T-cell (primary cell): ENCODE measurements around the gene TEX14. TPM values are rescaled to one million over a fixed set of nuclear protein-coding genes. Genes with fewer than 3 reads are reported as not detected.

Experiments used
- ATAC-seq, 4 experiments: fragments of 200-7000 bp in 3 of 4; fragments of 150-1000 bp in 1 of 4; cut with Tn5 transposase; replicated peaks in 1 of 4; 1 replicate in 3 of 4; 2 replicates in 1 of 4; pipeline ENCODE4 v1.10.0; 2021; ENCODE audit warnings: moderate library complexity in 3 of 4, mild to moderate bottlenecking in 2 of 4, moderate number of reproducible peaks in 1 of 4
- CTCF ChIA-PET, 2 donors: fragments of 300-600 bp; sonication (Branson Sonifier 250); formaldehyde crosslinking; loops; one replicate each; lab custom pipeline; 2022; ENCODE audit warnings: antibody characterized with exemption in 2 of 2; lab: Charles Lee
- POLR2A ChIA-PET, 2 donors: fragments of 300-600 bp; sonication (Branson Sonifier 250); formaldehyde crosslinking; loops; one replicate each; lab custom pipeline; 2022; ENCODE audit warnings: antibody characterized with exemption in 2 of 2; lab: Charles Lee
- DNase-seq, 35 experiments: peaks; one replicate each; pipeline versions ENCODE4 v3.0.0 to v3.0.0-alpha.2; 2013 to 2023
- H3K27ac ChIP-seq: one replicate; pipeline ENCODE4 v1.5.1; 2013; ENCODE audit warnings: low read length
- H3K27me3 ChIP-seq, 2 experiments: replicated peaks in 1 of 2; 1 replicate in 1 of 2; 2 replicates in 1 of 2; pipeline versions ENCODE4 v1.6.1 to v1.7.0; 2013; ENCODE audit warnings: low read length in 1 of 2, mixed read lengths in 1 of 2; ENCODE audit not compliant: control insufficient read depth in 2 of 2, insufficient read depth in 2 of 2; ENCODE audit errors: extremely low read depth in 1 of 2
- H3K36me3 ChIP-seq, 2 donors: 1 replicate in 1 of 2; 2 replicates in 1 of 2; pipeline versions ENCODE4 v1.6.1 to v1.7.0; 2013; ENCODE audit warnings: low read length in 1 of 2; ENCODE audit not compliant: control insufficient read depth in 2 of 2, insufficient read depth in 1 of 2; ENCODE audit errors: extremely low read depth in 1 of 2
- H3K4me1 ChIP-seq, 2 experiments: 1 replicate in 1 of 2; 2 replicates in 1 of 2; pipeline versions ENCODE4 v1.6.1 to v1.7.0; 2013; ENCODE audit warnings: low read length in 2 of 2, mixed read lengths in 1 of 2; ENCODE audit not compliant: insufficient read depth in 2 of 2, control insufficient read depth in 1 of 2; ENCODE audit errors: extremely low read depth in 1 of 2
- H3K4me3 ChIP-seq, 2 donors: 1 replicate in 1 of 2; 2 replicates in 1 of 2; pipeline versions ENCODE4 v1.5.1 to v1.7.0; 2013; ENCODE audit warnings: mild to moderate bottlenecking in 2 of 2, low read length in 1 of 2, moderate library complexity in 1 of 2; ENCODE audit not compliant: control insufficient read depth in 1 of 2; ENCODE audit errors: extremely low read depth in 1 of 2
- H3K9me3 ChIP-seq: 2 replicates; pipeline ENCODE4 v1.7.0; 2013
- H3K27ac Mint-ChIP-seq, 2 donors: one replicate each; pipeline ENCODE4 v1.8.0; 2020 to 2021; ENCODE audit warnings: mild to moderate bottlenecking in 2 of 2, mixed read lengths in 2 of 2
- H3K27me3 Mint-ChIP-seq, 2 donors: one replicate each; pipeline ENCODE4 v1.8.0; 2021 to 2022; ENCODE audit warnings: mixed read lengths in 2 of 2
- H3K36me3 Mint-ChIP-seq: one replicate; pipeline ENCODE4 v1.8.0; 2021; ENCODE audit warnings: mixed read lengths
- H3K4me1 Mint-ChIP-seq, 3 donors: one replicate each; pipeline ENCODE4 v1.8.0; 2020 to 2022; ENCODE audit warnings: mixed read lengths in 3 of 3, mild to moderate bottlenecking in 1 of 3
- H3K4me3 Mint-ChIP-seq, 3 donors: one replicate each; pipeline ENCODE4 v1.8.0; 2020 to 2022; ENCODE audit warnings: mild to moderate bottlenecking in 3 of 3, mixed read lengths in 3 of 3, moderate library complexity in 3 of 3
- H3K9me3 Mint-ChIP-seq, 3 donors: one replicate each; pipeline ENCODE4 v1.8.0; 2020 to 2022; ENCODE audit warnings: mixed read lengths in 3 of 3
- WGBS: methylation state at CpG from one replicate; pipeline ENCODE4 v1.1.5; 2013; ENCODE audit warnings: missing lambda C conversion rate; ENCODE audit not compliant: insufficient coverage; 5-methylcytosine and 5-hydroxymethylcytosine counted together
- total RNA-seq, 35 experiments: library from RNA in 6 of 35; stranded (reverse) in 6 of 35; fragments of 120-200 nt in 1 of 35; gene quantifications; one replicate each; pipeline versions ENCODE4 v1.2.1 to v1.2.4 and lab custom pipeline; 2013 to 2026

Gene TEX14
- total RNA-seq, 5 donors from 2014 or later (not counting 1 experiment from before 2014, with no cell fraction given), result 0.59 to 1.2 (median 0.73) TPM

- no peak overlapping the region for H3K27ac ChIP-seq
- peaks cover 0 to 2% (median 2%) of the 10 kb centered on the region in 3 donors for H3K4me1 Mint-ChIP-seq
These were observed 164.5 kb downstream of the TEX14 start for GRCh38 chr17:58527306-58527705.

GRCh38 chr17:58525239-58525638 lies 166.6 kb downstream of the TEX14 start:
- Histone ChIP-seq H3K4me1 (no peaks in the 10 kb centered on the region), H3K4me3 (no peak overlapping the region), H3K27me3 (peaks cover 0 to 19% of the 10 kb centered on the region in 2 experiments), H3K36me3 (no peaks in the 10 kb centered on the region), H3K27ac (no peak overlapping the region), H3K9me3 (no peaks in the 10 kb centered on the region)
- Mint-ChIP-seq H3K27me3 (peaks cover 4 to 12% of the 10 kb centered on the region in 2 donors), H3K9me3 (no peaks in the 10 kb centered on the region), H3K4me3 (no peak overlapping the region), H3K36me3 (no peaks in the 10 kb centered on the region), H3K27ac (no peak overlapping the region), H3K4me1 (no peaks in the 10 kb centered on the region)
- WGBS, result 58% methylated on average over 2 of the region's 3 CpGs
- CTCF ChIA-PET, result no interaction called here
- no peak for ATAC-seq
- POLR2A ChIA-PET, result no interaction called here
- no peak for DNase-seq

More at GRCh38 chr17:58527306-58527705, 164.5 kb downstream of the TEX14 start:
- no CpG with 5 or more reads among the region's 2 CpGs for WGBS
- Histone ChIP-seq H3K27me3 (peaks cover 0 to 37% of the 10 kb centered on the region in 2 experiments), H3K9me3 (no peaks in the 10 kb centered on the region), H3K4me1 (peaks cover 0 to 13% of the 10 kb centered on the region in 2 experiments), H3K36me3 (no peaks in the 10 kb centered on the region), H3K4me3 (no peak overlapping the region)
- Mint-ChIP-seq H3K27me3 (peaks cover 6 to 12% of the 10 kb centered on the region in 2 donors), H3K27ac (no peak overlapping the region), H3K9me3 (no peaks in the 10 kb centered on the region), H3K36me3 (no peaks in the 10 kb centered on the region), H3K4me3 (no peak overlapping the region)
- ATAC-seq (no peak), DNase-seq (no peak)
- CTCF ChIA-PET, result interaction anchor here in 1 of 2 donors (0.7 kb wide), 1 partner anchor 11 kb away, joined by 3 read pairs; no protein-coding TSS in a partner anchor
- POLR2A ChIA-PET, result no interaction called here

GRCh38 chr17:58521680-58522079 lies 170.2 kb downstream of the TEX14 start:
- no peak for DNase-seq
- Histone ChIP-seq H3K27ac (no peak overlapping the region), H3K4me1 (peaks cover 12 to 18% of the 10 kb centered on the region in 2 experiments), H3K9me3 (no peaks in the 10 kb centered on the region), H3K27me3 (peaks cover 0 to 4% of the 10 kb centered on the region in 2 experiments), H3K36me3 (no peaks in the 10 kb centered on the region), H3K4me3 (no peak overlapping the region)
- Mint-ChIP-seq H3K27ac (no peak overlapping the region), H3K27me3 (no peaks in the 10 kb centered on the region), H3K4me1 (peaks cover 11 to 16% (median 14%) of the 10 kb centered on the region in 3 donors), H3K36me3 (no peaks in the 10 kb centered on the region), H3K4me3 (no peak overlapping the region), H3K9me3 (no peaks in the 10 kb centered on the region)
- CTCF ChIA-PET, result interaction anchor here in 1 of 2 donors (0.6 kb wide), 1 partner anchor 482 kb away, joined by 4 read pairs; no protein-coding TSS in a partner anchor
- 94% methylated on average over 10 of the region's 10 CpGs for WGBS
- no peak for ATAC-seq
- POLR2A ChIA-PET, result no interaction called here

- ChIA-PET POLR2A (no interaction called here), CTCF (interaction anchor here in 1 of 2 donors (0.6 kb wide), 2 partner anchors 482 to 583 kb away, joined by 4 to 8 read pairs; no protein-coding TSS in a partner anchor)
- H3K27ac Mint-ChIP-seq, result no peak overlapping the region
These were observed 170.9 kb downstream of the TEX14 start for GRCh38 chr17:58520843-58521430.

GRCh38 chr17:58517928-58518609 lies 173.8 kb downstream of the TEX14 start:
- Histone ChIP-seq H3K9me3 (no peaks in the 10 kb centered on the region), H3K4me1 (peaks cover 37 to 43% of the 10 kb centered on the region in 2 experiments), H3K4me3 (peak overlapping the region; percentile 87 to 98), H3K27me3 (no peaks in the 10 kb centered on the region), H3K27ac (peak overlapping the region; percentile 75), H3K36me3 (peaks cover 0 to 5% of the 10 kb centered on the region in 2 donors)
- DNase-seq (peak; percentile 97 to 100 (median 100)), ATAC-seq (peak; percentile 79 to 84 (median 82))
- H3K27me3 Mint-ChIP-seq, result no peaks in the 10 kb centered on the region
- no peaks in the 10 kb centered on the region for H3K9me3 Mint-ChIP-seq
- no peaks in the 10 kb centered on the region for H3K36me3 Mint-ChIP-seq
- peak overlapping the region; percentile 95 to 97 for H3K27ac Mint-ChIP-seq
- peak overlapping the region; percentile 95 to 97 (median 96) for H3K4me3 Mint-ChIP-seq
- H3K4me1 Mint-ChIP-seq, result peaks cover 40 to 45% (median 41%) of the 10 kb centered on the region in 3 donors
- ChIA-PET POLR2A (interaction anchor here in 1 of 2 donors (1.0 kb wide), 1 partner anchor 113 kb away, joined by 3 read pairs; no protein-coding TSS in a partner anchor), CTCF (interaction anchor here (0.7 to 2.0 kb wide), 10 partner anchors 67 to 589 kb away, joined by 3 to 24 read pairs (median 4); partner anchors contain the start of gene TRIM37 (in 1 of the 2))
- under 1% methylated on average over 36 of the region's 39 CpGs for WGBS

More at GRCh38 chr17:58520843-58521430, 170.9 kb downstream of the TEX14 start:
- Mint-ChIP-seq H3K27me3 (no peaks in the 10 kb centered on the region), H3K36me3 (no peaks in the 10 kb centered on the region), H3K4me3 (peak overlapping the region in 2 of 3 donors; percentile 17 to 28), H3K9me3 (no peaks in the 10 kb centered on the region), H3K4me1 (peaks cover 19 to 24% (median 22%) of the 10 kb centered on the region in 3 donors)
- WGBS, result 73% methylated on average over 10 of the region's 15 CpGs
- ATAC-seq, result no peak
- Histone ChIP-seq H3K36me3 (peaks cover 0 to 2% of the 10 kb centered on the region in 2 donors), H3K4me3 (no peak overlapping the region), H3K27me3 (peaks cover 0 to 4% of the 10 kb centered on the region in 2 experiments), H3K9me3 (no peaks in the 10 kb centered on the region), H3K27ac (no peak overlapping the region), H3K4me1 (peaks cover 20 to 21% of the 10 kb centered on the region in 2 experiments)
- DNase-seq, result no peak

- no peak for ATAC-seq
- H3K4me1 Mint-ChIP-seq, result peaks cover 45 to 50% (median 45%) of the 10 kb centered on the region in 3 donors
These were observed 174.4 kb downstream of the TEX14 start for GRCh38 chr17:58517378-58517927.

More at GRCh38 chr17:58517378-58517927, 174.4 kb downstream of the TEX14 start:
- Histone ChIP-seq H3K27ac (peak overlapping the region; percentile 75), H3K9me3 (no peaks in the 10 kb centered on the region), H3K4me1 (peaks cover 39 to 49% of the 10 kb centered on the region in 2 experiments), H3K4me3 (peak overlapping the region; percentile 86 to 87), H3K36me3 (peaks cover 2 to 8% of the 10 kb centered on the region in 2 donors), H3K27me3 (no peaks in the 10 kb centered on the region)
- 0% methylated on average over 25 of the region's 27 CpGs for WGBS
- H3K36me3 Mint-ChIP-seq, result no peaks in the 10 kb centered on the region
- CTCF ChIA-PET, result interaction anchor here (0.7 to 2.0 kb wide), 3 partner anchors 71 to 487 kb away, joined by 3 to 24 read pairs (median 5); no protein-coding TSS in a partner anchor
- no peak for DNase-seq
- POLR2A ChIA-PET, result no interaction called here
- H3K4me3 Mint-ChIP-seq, result peak overlapping the region; percentile 95 to 97 (median 96)
- H3K27ac Mint-ChIP-seq, result peak overlapping the region; percentile 95 to 97
- H3K27me3 Mint-ChIP-seq, result no peaks in the 10 kb centered on the region
- no peaks in the 10 kb centered on the region for H3K9me3 Mint-ChIP-seq
